Upper lobe of right lung (tissue), 1 donor: ENCODE measurements around the gene MICU1. TPM values are rescaled to one million over a fixed set of nuclear protein-coding genes. Genes with fewer than 3 reads are reported as not detected.
"Not testable (repeated sequence)": the region's sequence is repeated elsewhere in the genome, so short reads cannot be mapped to it uniquely, and the experiment has no call there.

Experiments
- ATAC-seq: fragments of 200-7000 bp; cut with Tn5 transposase; one replicate; pipeline ENCODE4 v1.9.1; 2020; ENCODE audit warnings: mild to moderate bottlenecking, moderate library complexity
- DNase-seq: peaks from one replicate; pipeline ENCODE4 v3.0.0-alpha.2; 2020
- H3K27ac ChIP-seq: fragments of 200-600 bp; one replicate; pipeline ENCODE4 v1.8.0; 2022
- H3K27me3 ChIP-seq: fragments of 200-600 bp; one replicate; pipeline ENCODE4 v1.8.0; 2022; ENCODE audit warnings: mild to moderate bottlenecking
- H3K36me3 ChIP-seq: fragments of 200-600 bp; one replicate; pipeline ENCODE4 v1.8.0; 2022
- H3K4me1 ChIP-seq: fragments of 200-600 bp; one replicate; pipeline ENCODE4 v1.8.0; 2022
- H3K4me3 ChIP-seq: fragments of 200-600 bp; one replicate; pipeline ENCODE4 v1.8.0; 2022; ENCODE audit warnings: mild to moderate bottlenecking
- H3K9me3 ChIP-seq: fragments of 200-600 bp; one replicate; pipeline ENCODE4 v1.8.0; 2022
- intact Hi-C: fragments of 100-400 bp; cut with DNase I; formaldehyde crosslinking; loops from one replicate; pipeline ENCODE4 v1.11.0; 2022
- long read RNA-seq: library from polyadenylated mRNA; unstranded; transcript quantifications from one replicate; pipeline ENCODE4 v2.0.0, GENCODE V29; 2021
- total RNA-seq: library from RNA; stranded (reverse); fragmentation: NEBNext Ultra II Directional; extraction: Animal tissue kit (Norgen Biotek cat#: 25700); gene quantifications from one replicate; pipeline ENCODE4 v1.2.1, GENCODE V29; 2021
- TF ChIP-seq, protein P1 (sequence below): fragments of 200-600 bp; IDR thresholded peaks from one replicate; pipeline ENCODE4 v1.8.0; 2022; ENCODE audit warnings: antibody characterized with exemption
- donor health status: DM: no; HTN: yes; CAD: no; lungs with severe emphysema.

The MICU1 gene, protein sequence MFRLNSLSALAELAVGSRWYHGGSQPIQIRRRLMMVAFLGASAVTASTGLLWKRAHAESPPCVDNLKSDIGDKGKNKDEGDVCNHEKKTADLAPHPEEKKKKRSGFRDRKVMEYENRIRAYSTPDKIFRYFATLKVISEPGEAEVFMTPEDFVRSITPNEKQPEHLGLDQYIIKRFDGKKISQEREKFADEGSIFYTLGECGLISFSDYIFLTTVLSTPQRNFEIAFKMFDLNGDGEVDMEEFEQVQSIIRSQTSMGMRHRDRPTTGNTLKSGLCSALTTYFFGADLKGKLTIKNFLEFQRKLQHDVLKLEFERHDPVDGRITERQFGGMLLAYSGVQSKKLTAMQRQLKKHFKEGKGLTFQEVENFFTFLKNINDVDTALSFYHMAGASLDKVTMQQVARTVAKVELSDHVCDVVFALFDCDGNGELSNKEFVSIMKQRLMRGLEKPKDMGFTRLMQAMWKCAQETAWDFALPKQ
- total RNA-seq, result 52.2 TPM
- long read RNA-seq, transcript MICU1-201 (12 exons, 2,383 nt), result major isoform, 61 of 69 reads
- long read RNA-seq, partial matches to known transcripts, result 2 of 69 reads
- long read RNA-seq, other reads (novel, unspliced or antisense), result 6 of 69 reads

DNA sequence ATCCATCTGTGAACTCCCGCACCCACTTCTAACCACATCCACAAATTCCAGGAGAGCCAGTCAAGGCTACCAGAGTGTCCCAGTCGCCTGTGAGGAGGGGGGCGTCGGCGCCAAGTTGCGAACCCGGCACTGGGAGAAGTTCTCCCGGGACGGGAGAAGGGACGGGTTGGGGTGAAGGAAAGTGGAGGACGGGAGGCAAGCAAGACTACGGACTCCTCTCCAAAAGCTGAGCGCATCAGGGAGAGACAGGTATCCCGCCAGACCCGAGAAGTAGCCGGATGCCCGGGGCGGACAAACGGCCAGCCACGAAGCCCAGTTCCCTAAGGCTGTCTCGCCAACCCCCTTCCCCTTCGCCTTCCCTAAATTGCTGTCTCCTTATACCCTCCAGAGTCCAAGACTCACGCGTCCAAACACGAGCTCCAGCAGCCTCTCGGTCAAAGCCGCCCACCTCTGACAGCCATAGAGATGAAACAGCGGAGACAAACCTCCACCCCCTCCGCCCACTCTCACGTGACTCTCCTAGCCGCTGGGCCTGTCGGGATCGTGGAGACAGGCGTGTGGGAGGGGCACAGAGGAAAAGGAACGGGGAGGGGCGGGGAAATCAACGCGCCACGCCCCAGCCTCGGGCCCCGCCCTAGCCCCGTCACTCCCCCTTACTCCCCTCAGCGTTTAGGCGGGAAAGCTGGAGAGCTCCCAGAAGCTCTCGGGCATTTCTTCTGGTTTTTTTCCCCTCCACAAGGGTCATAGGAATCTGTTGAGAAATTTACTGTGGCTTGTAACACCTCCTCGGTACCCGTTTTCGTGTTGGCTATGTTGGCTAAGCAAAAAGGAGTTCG is at the start of gene MICU1:
TSS of gene MICU1 (minus strand) at position 472 of the 836 bp plus-strand sequence. CDS start 59,286 bp downstream, outside the sequence.
- peak; percentile 98 for DNase-seq
- ATAC-seq, result peak; percentile 100
- Histone ChIP-seq H3K27me3 (no peaks in the 10 kb centered on the region), H3K4me1 (peaks cover 17% of the 10 kb centered on the region), H3K36me3 (no peaks in the 10 kb centered on the region), H3K9me3 (no peaks in the 10 kb centered on the region), H3K27ac (peak within 1 kb of the TSS; percentile 85), H3K4me3 (peak within 1 kb of the TSS; percentile 83)
- intact Hi-C loops, result no loop called here
- TF ChIP-seq, protein P1, sequence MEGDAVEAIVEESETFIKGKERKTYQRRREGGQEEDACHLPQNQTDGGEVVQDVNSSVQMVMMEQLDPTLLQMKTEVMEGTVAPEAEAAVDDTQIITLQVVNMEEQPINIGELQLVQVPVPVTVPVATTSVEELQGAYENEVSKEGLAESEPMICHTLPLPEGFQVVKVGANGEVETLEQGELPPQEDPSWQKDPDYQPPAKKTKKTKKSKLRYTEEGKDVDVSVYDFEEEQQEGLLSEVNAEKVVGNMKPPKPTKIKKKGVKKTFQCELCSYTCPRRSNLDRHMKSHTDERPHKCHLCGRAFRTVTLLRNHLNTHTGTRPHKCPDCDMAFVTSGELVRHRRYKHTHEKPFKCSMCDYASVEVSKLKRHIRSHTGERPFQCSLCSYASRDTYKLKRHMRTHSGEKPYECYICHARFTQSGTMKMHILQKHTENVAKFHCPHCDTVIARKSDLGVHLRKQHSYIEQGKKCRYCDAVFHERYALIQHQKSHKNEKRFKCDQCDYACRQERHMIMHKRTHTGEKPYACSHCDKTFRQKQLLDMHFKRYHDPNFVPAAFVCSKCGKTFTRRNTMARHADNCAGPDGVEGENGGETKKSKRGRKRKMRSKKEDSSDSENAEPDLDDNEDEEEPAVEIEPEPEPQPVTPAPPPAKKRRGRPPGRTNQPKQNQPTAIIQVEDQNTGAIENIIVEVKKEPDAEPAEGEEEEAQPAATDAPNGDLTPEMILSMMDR, result no peak

DNA sequence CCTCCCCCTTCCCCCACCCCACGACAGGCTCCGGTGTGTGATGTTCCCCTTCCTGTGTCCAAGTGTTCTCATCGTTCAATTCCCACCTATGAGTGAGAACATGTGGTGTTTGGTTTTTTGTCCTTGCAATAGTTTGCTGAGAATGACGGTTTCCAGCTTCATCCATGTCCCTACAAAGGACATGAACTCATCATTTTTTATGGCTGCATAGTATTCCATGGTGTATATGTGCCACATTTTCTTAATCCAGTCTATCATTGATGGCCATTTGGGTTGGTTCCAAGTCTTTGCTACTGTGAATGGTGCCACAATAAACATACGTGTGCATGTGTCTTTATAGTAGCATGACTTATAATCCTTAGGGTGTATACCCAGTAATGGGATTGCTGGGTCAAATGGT is 48.3 kb upstream of the MICU1 start:
- H3K4me3 ChIP-seq, intact Hi-C loops, H3K27me3 ChIP-seq, H3K27ac ChIP-seq, H3K9me3 ChIP-seq, DNase-seq, H3K4me1 ChIP-seq, H3K36me3 ChIP-seq, ATAC-seq: not testable (repeated sequence)

DNA sequence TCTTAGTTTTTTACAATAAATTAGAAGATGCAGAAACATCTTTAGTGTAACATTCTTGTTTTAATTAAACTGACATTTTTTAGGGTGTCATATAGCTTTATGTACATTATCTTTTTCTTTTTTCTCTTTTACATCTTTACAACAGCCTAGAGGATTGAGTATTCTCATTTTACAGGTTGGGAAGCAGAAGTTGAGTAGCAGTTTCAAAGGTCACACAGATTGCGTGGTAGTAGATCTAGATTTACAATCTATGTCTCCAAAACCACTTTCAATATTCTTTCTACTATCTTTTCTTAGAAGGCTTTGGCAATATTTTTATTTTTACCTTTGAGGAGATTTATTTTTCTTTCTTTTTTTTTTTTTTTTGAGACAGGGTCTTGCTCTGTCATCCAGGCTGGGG is 47.4 kb upstream of the MICU1 start:
- H3K9me3 ChIP-seq, result no peaks in the 10 kb centered on the region
- no peak for DNase-seq
- TF ChIP-seq, protein P1, result no peak
- H3K27me3 ChIP-seq, result no peaks in the 10 kb centered on the region
- intact Hi-C loops, result no loop called here
- no peak for ATAC-seq
- H3K4me3 ChIP-seq, result no peak overlapping the region
- no peaks in the 10 kb centered on the region for H3K36me3 ChIP-seq
- H3K4me1 ChIP-seq, result no peaks in the 10 kb centered on the region
- H3K27ac ChIP-seq, result no peak overlapping the region

DNA sequence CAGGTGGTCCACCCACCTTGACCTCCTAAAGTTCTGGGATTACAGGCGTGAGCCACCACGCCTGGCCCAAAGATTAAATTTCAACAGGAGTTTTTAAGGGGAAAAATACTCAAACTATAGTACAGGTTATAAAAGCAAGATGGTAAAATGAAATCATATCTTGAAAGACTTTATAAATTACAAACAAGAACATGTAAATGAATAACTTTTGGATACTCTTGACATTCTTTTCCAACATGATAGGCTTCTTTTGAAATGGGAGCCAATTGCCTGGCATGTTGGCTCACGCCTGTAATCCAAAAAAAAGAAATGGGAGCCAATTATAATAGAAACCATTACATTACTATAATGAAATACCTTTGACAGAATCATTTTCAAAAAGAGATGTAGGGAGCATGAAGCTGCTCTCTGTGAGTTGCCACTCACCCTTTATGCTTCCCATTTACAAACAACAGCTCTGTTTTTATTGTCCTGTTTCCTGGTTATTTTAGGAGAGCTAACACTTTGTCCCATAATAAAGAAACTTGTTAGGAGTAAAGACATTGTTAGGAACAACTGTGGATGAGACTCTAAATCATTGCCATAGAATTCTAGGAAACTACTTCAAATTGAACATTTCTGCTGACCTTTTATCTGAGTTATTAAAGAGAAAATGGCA is 41.5 kb upstream of the MICU1 start:
- no peaks in the 10 kb centered on the region for H3K4me1 ChIP-seq
- H3K36me3 ChIP-seq, result no peaks in the 10 kb centered on the region
- no peak overlapping the region for H3K4me3 ChIP-seq
- no peaks in the 10 kb centered on the region for H3K9me3 ChIP-seq
- DNase-seq (no peak), ATAC-seq (no peak)
- H3K27ac ChIP-seq, result no peak overlapping the region
- TF ChIP-seq, protein P1, result no peak
- intact Hi-C loops, result no loop called here
- no peaks in the 10 kb centered on the region for H3K27me3 ChIP-seq

DNA sequence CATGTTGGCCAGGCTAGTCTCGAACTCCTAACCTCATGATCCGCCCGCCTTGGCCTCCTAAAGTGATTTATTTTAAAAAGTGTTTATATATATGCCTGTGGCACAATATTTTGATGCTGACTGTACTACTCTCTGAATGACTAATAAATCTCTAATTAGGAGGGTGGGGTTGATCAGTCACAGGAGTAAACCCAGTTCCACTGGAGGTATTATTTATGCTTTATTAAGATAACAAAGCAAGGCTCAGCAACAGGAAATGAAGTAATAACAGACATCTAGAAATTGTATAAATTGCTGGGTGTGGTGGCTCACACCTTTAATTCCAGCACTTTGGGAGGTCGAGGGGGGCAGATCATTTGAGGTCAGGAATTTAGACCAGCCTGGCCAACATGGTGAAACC is 40.0 kb upstream of the MICU1 start:
- ATAC-seq (no peak), DNase-seq (no peak)
- no peaks in the 10 kb centered on the region for H3K9me3 ChIP-seq
- intact Hi-C loops, result no loop called here
- no peaks in the 10 kb centered on the region for H3K36me3 ChIP-seq
- H3K4me3 ChIP-seq, result no peak overlapping the region
- no peaks in the 10 kb centered on the region for H3K4me1 ChIP-seq
- TF ChIP-seq, protein P1, result no peak
- no peaks in the 10 kb centered on the region for H3K27me3 ChIP-seq
- no peak overlapping the region for H3K27ac ChIP-seq
